ENCODE results near the gene SLC2A4RG.

- TF ChIP-seq EP300 (IDR thresholded peaks at IDR 0.05), result no peak
- TF ChIP-seq CTCF (IDR thresholded peaks at IDR 0.05), result no peak
- no peak for TF ChIP-seq POLR2A (IDR thresholded peaks at IDR 0.05; ENCODE audit: low read depth)
- TF ChIP-seq POLR2AphosphoS5 (IDR thresholded peaks at IDR 0.05), result no peak
These were observed 53.3 kb downstream of the SLC2A4RG start for GRCh38 chr20:63792866-63793265.
